Measurements from ENCODE around the gene ERCC1. TPM values are rescaled to one million over a fixed set of nuclear protein-coding genes. Genes with fewer than 3 reads are reported as not detected.
"Not testable (repeated sequence)": the region's sequence is repeated elsewhere in the genome, so short reads cannot be mapped to it uniquely, and the experiment has no call there.

Gene ERCC1
- total RNA-seq, 2 experiments from 2014 or later = 59.4 to 59.7 TPM

DNA sequence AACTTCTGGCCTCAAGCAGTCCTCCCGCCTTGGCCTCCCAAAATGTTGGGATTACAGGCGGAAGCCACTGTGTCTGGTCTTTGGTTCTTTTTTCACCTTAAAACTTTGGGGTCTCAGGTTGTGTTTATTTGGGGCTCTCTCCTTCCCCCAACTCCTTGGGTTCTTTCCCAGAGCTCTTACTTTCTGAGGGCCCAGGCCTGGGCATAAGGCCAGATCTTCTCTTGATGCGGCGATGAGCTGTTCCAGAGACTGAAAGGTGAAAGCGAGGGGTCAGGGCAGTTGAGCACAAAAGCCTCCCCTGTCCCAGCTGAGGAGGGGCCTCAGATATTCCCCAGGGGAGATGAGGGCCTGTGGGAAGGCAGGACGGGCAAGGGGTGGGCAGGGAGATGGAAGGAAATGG, 10.2 kb downstream of the ERCC1 start:
- intact Hi-C loops (cut with micrococcal nuclease) = no loop called here
- POLR2A ChIA-PET = no interaction called here
- no peak overlapping the region for H3K27ac Mint-ChIP-seq
- CTCF ChIA-PET = interaction anchor here (1.0 to 1.3 kb wide), 2 partner anchors 26 to 65 kb away, joined by 3 to 7 read pairs; no protein-coding TSS in a partner anchor
- H3K4me3 Mint-ChIP-seq = no peak overlapping the region
- H3K9me3 Mint-ChIP-seq = no peaks in the 10 kb centered on the region
- no peaks in the 10 kb centered on the region for H3K27me3 Mint-ChIP-seq
- H3K36me3 Mint-ChIP-seq = peaks cover 40% of the 10 kb centered on the region
- no peak for DNase-seq
- peaks cover 4% of the 10 kb centered on the region for H3K4me1 Mint-ChIP-seq (ENCODE audit: low read depth)

DNA sequence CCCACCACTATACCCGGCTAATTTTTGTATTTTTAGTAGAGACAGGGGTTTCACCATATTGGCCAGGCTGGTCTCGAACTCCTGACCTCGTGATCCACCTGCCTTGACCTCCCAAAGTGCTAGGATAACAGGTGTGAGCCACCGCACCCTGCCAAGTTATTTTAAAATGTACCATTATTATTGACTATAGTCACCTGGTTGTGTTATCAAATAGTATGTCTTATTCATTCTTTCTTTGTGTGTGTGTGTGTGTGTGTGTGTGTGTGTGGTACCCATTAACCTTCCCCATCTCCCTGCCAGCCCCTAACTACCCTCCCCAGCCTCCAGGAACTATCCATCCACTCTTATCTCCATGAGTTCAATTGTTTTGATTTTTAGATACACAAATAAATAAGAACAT, 13.4 kb downstream of the ERCC1 start:
- CTCF ChIA-PET = interaction anchor here (0.9 kb wide), 1 partner anchor 29 kb away, joined by 4 read pairs; no protein-coding TSS in a partner anchor
- POLR2A ChIA-PET; H3K9me3 Mint-ChIP-seq; intact Hi-C loops (cut with micrococcal nuclease); H3K4me3 Mint-ChIP-seq; H3K27ac Mint-ChIP-seq; DNase-seq; H3K27me3 Mint-ChIP-seq: not testable (repeated sequence)
- H3K4me1 Mint-ChIP-seq (ENCODE audit: low read depth) = peaks cover 21% of the 10 kb centered on the region
- H3K36me3 Mint-ChIP-seq = peaks cover 32% of the 10 kb centered on the region

DNA sequence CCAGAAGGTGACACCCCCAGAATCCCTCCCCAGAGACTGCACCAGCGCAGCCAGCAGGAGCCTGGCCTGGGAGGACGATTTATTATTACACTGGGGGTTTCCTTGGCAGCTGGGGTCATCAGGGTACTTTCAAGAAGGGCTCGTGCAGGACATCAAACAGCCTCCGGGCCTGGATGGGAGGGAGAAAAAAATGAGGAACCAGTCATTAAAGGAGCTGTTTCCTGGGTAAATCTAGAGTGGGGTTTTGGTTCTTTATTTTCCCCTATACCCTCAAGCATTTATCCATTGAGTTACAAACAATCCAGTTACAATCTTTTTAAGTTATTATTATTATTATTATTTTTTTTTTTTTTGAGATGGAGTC, 14.2 kb downstream of the ERCC1 start:
- no peak for DNase-seq
- POLR2A ChIA-PET = no interaction called here
- peaks cover 28% of the 10 kb centered on the region for H3K4me1 Mint-ChIP-seq (ENCODE audit: low read depth)

DNA sequence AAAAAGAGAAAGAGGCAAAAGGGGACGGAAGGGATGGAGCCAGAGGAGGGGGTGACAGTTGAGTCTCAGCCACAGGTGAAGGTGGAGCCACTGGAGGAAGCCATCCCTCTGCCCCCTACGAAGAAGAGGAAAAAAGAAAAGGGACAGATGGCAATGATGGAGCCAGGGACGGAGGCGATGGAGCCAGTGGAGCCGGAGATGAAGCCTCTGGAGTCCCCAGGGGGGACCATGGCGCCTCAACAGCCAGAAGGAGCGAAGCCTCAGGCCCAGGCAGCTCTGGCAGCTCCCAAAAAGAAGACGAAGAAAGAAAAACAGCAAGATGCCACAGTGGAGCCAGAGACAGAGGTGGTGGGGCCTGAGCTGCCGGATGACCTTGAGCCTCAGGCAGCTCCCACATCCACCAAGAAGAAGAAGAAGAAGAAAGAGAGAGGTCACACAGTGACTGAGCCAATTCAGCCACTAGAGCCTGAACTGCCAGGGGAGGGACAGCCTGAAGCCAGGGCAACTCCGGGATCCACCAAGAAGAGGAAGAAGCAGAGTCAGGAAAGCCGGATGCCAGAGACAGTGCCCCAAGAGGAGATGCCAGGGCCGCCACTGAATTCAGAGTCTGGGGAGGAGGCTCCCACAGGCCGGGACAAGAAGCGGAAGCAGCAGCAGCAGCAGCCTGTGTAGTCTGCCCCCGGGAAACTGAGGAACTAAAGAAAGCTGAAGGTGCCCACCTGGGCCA, 14.7 kb downstream of the ERCC1 start:
- Mint-ChIP-seq H3K4me1 (ENCODE audit: low read depth) (peaks cover 34% of the 10 kb centered on the region), H3K36me3 (peaks cover 25% of the 10 kb centered on the region), H3K27me3 (peaks cover 9% of the 10 kb centered on the region), H3K27ac (no peak overlapping the region), H3K4me3 (no peak overlapping the region), H3K9me3 (no peaks in the 10 kb centered on the region)
- POLR2A ChIA-PET = interaction anchor here (1.4 kb wide), 1 partner anchor 175 kb away, joined by 3 read pairs; no protein-coding TSS in a partner anchor
- no peak for DNase-seq
- intact Hi-C loops (cut with micrococcal nuclease) = no loop called here
- CTCF ChIA-PET = interaction anchor here (0.6 to 1.2 kb wide), 3 partner anchors 30 to 76 kb away, joined by 3 to 6 read pairs (median 4); no protein-coding TSS in a partner anchor

More for the DNA sequence above, 14.2 kb downstream of the ERCC1 start:
- no peak overlapping the region for H3K27ac Mint-ChIP-seq
- no peak overlapping the region for H3K4me3 Mint-ChIP-seq
- H3K9me3 Mint-ChIP-seq = no peaks in the 10 kb centered on the region
- CTCF ChIA-PET = interaction anchor here (0.6 to 1.2 kb wide), 3 partner anchors 30 to 76 kb away, joined by 3 to 6 read pairs (median 4); no protein-coding TSS in a partner anchor
- H3K27me3 Mint-ChIP-seq = peaks cover 4% of the 10 kb centered on the region
- H3K36me3 Mint-ChIP-seq = peaks cover 29% of the 10 kb centered on the region
- intact Hi-C loops (cut with micrococcal nuclease) = no loop called here

DNA sequence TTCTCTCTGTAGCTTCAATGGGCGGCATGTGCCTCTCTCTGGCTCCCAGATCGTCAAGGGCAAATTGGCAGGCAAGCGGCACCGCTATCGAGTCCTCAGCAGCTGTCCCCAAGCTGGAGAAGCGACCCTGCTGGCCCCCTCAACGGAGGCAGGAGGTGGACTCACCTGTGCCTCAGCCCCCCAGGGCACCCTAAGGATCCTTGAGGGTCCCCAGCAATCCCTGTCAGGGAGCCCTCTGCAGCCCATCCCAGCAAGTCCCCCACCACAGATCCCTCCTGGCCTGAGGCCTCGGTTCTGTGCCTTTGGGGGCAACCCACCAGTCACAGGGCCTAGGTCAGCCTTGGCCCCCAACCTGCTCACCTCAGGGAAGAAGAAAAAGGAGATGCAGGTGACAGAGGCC, 15.6 kb downstream of the ERCC1 start:
- H3K36me3 Mint-ChIP-seq = peaks cover 17% of the 10 kb centered on the region
- POLR2A ChIA-PET = interaction anchor here (1.4 kb wide), 1 partner anchor 176 kb away, joined by 3 read pairs; no protein-coding TSS in a partner anchor
- intact Hi-C loops (cut with micrococcal nuclease) = no loop called here
- no peak for DNase-seq
- peak overlapping the region; percentile 30 for H3K4me3 Mint-ChIP-seq
- CTCF ChIA-PET = interaction anchor here (1.0 to 1.2 kb wide), 2 partner anchors 71 to 150 kb away, joined by 3 to 7 read pairs; no protein-coding TSS in a partner anchor
- no peaks in the 10 kb centered on the region for H3K9me3 Mint-ChIP-seq
- H3K4me1 Mint-ChIP-seq (ENCODE audit: low read depth) = peaks cover 39% of the 10 kb centered on the region
- no peak overlapping the region for H3K27ac Mint-ChIP-seq
- peaks cover 18% of the 10 kb centered on the region for H3K27me3 Mint-ChIP-seq

DNA sequence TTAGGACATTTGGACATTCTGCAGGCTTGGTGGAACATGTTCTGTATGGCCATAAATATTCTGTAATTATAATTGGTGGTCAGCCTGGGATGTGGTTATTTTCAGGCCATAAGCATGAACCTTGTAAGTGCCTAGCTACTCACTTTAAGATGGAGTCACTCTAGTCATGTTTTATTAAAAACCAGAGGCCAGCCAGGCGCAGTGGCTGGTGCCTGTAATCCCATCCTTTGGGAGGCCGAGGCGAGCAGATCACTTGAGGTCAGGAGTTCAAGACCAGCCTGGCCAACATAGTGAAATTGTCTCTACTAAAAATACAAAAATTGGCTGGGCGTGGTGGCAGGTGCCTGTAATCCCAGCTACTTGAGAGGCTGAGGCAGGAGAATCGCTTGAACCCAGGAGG, 16.1 kb downstream of the ERCC1 start:
- peak overlapping the region; percentile 94 for H3K4me3 Mint-ChIP-seq
- peaks cover 39% of the 10 kb centered on the region for H3K4me1 Mint-ChIP-seq (ENCODE audit: low read depth)
- ChIA-PET CTCF (interaction anchor here (0.7 to 1.2 kb wide), 3 partner anchors 71 to 151 kb away, joined by 3 to 7 read pairs (median 3); no protein-coding TSS in a partner anchor), POLR2A (interaction anchor here (1.0 to 1.4 kb wide), 2 partner anchors 13 to 176 kb away, joined by 3 to 4 read pairs; no protein-coding TSS in a partner anchor)
- DNase-seq; H3K27ac Mint-ChIP-seq; H3K9me3 Mint-ChIP-seq; intact Hi-C loops (cut with micrococcal nuclease): not testable (repeated sequence)
- H3K36me3 Mint-ChIP-seq = peaks cover 14% of the 10 kb centered on the region
- H3K27me3 Mint-ChIP-seq = peaks cover 23% of the 10 kb centered on the region

DNA sequence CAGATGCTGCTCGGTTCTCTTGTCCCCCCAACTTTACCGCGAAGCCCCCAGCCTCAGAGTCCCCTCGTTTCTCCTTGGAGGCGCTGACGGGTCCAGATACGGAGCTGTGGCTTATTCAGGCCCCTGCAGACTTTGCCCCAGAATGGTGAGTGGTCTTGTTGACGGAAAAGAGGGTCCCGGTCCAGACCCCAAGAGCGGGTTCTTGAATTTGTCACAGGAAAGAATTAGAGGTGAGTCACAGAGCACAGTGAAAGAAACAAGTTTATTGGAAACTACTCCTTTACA, 16.7 kb downstream of the ERCC1 start:
- intact Hi-C loops (cut with micrococcal nuclease) = no loop called here
- peaks cover 26% of the 10 kb centered on the region for H3K27me3 Mint-ChIP-seq
- peak overlapping the region; percentile 19 for H3K27ac Mint-ChIP-seq
- H3K4me3 Mint-ChIP-seq = peak overlapping the region; percentile 94
- ChIA-PET POLR2A (interaction anchor here (1.0 kb wide), 1 partner anchor 13 kb away, joined by 4 read pairs; no protein-coding TSS in a partner anchor), CTCF (interaction anchor here (0.7 to 1.2 kb wide), 3 partner anchors 72 to 151 kb away, joined by 3 to 7 read pairs (median 3); no protein-coding TSS in a partner anchor)
- peaks cover 12% of the 10 kb centered on the region for H3K36me3 Mint-ChIP-seq
- DNase-seq = no peak
- H3K9me3 Mint-ChIP-seq = no peaks in the 10 kb centered on the region
- H3K4me1 Mint-ChIP-seq (ENCODE audit: low read depth) = peaks cover 39% of the 10 kb centered on the region

DNA sequence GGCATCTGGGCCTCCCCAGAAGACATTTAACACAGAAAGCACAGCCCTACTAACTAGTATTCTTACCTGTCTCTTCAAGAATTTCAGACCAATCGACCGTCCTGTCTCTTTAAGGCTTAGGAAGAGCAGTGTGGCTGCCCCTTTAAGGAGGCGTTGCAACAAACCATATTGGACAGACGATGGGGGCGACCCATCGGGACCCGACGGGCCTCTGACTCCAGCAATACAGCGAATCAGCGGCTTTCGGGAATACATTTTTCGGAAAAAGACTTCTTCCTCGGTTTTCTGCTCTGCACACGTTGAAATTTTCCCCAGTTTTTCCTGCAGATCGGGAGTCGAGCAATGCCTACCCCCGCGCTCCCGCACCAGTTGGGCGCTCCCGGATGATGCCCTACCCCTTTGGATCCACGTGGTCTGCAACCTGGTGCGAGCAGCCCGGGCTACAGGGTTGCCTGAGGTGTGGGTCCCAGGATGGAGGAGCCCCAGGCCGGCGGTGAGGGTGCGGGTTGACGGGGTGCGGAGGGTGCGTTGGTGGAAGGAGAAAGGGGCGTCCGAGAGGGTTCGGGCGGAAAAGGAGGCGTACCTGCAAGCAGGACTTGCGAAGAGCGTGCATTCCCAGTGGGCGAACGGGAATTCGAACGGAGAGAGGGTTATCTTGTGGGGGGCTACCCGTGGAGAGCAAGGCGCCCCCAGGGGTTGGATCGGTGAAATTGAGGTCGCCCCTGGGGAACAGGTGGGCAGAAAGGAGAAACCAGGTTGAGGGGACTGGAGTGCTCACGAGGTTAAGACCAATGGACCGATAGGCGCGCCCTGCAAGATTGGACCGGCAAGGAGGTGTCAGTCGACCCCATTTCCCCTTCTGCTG, 17.3 kb downstream of the ERCC1 start, which contains the start of gene POLR1G:
Gene POLR1G, plus strand, starts transcription at position 419 of the 865 bp plus-strand sequence. Its CDS starts 53 bp downstream, at position 472.
- peak within 1 kb of the TSS; percentile 84 for H3K27ac Mint-ChIP-seq
- H3K9me3 Mint-ChIP-seq = no peaks in the 10 kb centered on the region
- intact Hi-C loops (cut with micrococcal nuclease) = loop anchor here (1.0 kb wide), 1 partner anchor 17 kb away; the partner anchor contains the start of gene ERCC1
- peaks cover 39% of the 10 kb centered on the region for H3K4me1 Mint-ChIP-seq (ENCODE audit: low read depth)
- DNase-seq = peak; percentile 83
- H3K36me3 Mint-ChIP-seq = peaks cover 12% of the 10 kb centered on the region
- ChIA-PET POLR2A (interaction anchor here (0.7 to 1.0 kb wide), 5 partner anchors 8 to 72 kb away, joined by 3 to 4 read pairs (median 3); partner anchors contain the start of gene FOSB), CTCF (interaction anchor here (0.7 to 1.2 kb wide), 2 partner anchors 72 to 79 kb away, joined by 3 to 7 read pairs; no protein-coding TSS in a partner anchor)
- H3K27me3 Mint-ChIP-seq = peaks cover 26% of the 10 kb centered on the region
- peak within 1 kb of the TSS; percentile 94 for H3K4me3 Mint-ChIP-seq

DNA sequence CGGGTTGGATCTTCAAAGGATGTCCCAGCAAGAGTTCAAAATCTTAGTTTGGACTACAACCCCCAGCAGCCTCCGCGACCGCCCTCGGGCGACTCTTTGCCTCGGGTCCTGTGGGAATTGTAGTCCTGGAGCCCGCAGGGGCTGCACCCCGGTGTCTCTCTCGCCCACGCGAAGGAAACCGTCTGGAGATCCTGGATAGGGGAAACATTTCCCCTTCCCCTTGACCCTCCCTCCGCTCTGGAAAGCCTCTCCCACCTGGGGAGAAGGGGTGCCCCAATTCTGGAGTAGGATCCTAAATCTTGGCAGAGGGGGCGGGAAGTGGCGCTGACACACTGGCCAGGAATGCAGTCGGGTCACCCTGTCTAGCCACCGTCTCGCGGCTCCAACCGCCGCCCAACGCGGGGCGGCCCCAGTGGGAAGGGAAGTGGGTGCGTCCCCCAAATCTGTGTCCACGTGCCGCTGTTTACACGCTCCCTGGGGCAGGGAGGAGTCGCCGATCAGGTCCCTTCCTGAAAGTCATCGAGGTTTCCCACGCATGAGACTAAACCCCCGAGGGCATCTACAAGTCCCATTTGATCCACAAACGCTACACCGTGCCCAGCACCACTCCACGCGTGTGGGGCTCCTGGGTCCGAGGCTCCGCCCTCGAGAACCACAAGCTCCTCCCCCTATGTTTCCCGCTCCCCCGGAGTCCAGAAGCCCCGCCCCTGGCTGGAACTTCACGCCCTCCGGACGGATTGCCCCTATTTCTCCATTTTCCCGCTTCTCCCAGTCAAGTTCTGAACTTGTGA, 18.1 kb downstream of the ERCC1 start:
- ChIA-PET POLR2A (interaction anchor here (0.7 to 1.0 kb wide), 4 partner anchors 9 to 73 kb away, joined by 3 to 4 read pairs (median 3); partner anchors contain the start of gene FOSB), CTCF (interaction anchor here (0.6 to 4.2 kb wide), 3 partner anchors 73 to 100 kb away, joined by 3 to 36 read pairs (median 3); no protein-coding TSS in a partner anchor)
- Mint-ChIP-seq H3K4me3 (peak overlapping the region; percentile 94), H3K27me3 (peaks cover 26% of the 10 kb centered on the region), H3K36me3 (peaks cover 11% of the 10 kb centered on the region), H3K4me1 (ENCODE audit: low read depth) (peaks cover 39% of the 10 kb centered on the region), H3K9me3 (no peaks in the 10 kb centered on the region), H3K27ac (peak overlapping the region; percentile 84)
- intact Hi-C loops (cut with micrococcal nuclease) = loop anchor here (1.0 kb wide), 3 partner anchors 18 to 73 kb away; partner anchors contain the start of genes ERCC1 and ERCC2
- peak; percentile 89 for DNase-seq

DNA sequence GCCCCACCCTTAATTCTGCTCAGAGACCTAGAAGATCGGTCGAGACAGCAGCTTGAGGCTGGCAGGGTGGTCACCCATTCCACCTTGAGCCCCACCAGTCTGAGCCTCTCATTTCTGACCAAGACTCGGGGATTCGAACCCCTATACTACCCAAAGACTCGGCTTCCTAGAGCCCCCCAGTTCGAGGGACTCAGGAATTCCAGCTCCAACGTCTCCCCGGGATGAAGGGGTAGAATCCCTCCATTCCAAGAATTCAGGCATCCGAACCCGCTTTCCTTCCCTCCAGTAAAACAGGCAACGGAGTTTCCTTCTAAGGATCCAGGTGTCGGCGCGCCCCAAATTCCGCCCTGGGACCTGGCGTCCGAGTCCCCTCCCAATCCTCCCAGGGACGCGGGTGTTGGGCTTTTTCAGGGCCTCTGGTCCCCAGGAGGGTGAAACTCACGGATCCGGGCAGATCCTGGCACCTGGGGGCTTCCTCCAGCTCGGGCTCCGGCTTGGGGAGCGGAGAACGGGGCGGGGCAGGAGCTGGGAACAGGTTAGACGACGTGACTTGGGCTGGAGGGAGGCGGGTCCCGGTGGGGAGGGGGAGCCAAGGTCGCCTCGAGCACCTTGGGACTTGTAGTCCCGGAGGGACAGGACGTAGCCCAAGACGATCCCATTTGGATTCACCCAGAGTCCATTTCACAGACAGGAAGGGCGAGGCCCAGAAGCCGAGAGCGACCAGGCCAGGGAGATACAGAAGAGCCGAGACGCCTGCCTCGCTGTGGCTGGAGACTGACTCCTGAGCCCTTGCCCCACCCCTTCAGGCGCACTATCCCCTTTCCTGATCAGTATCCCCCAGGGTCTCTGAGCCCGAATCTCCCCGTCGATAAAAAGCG, 18.9 kb downstream of the ERCC1 start, which contains the start of gene PPP1R13L:
Gene PPP1R13L, minus strand, starts transcription at position 513 of the 878 bp plus-strand sequence. CDS start 6,751 bp downstream, outside the sequence.
- intact Hi-C loops (cut with micrococcal nuclease) = loop anchor here (1.0 kb wide), 2 partner anchors 34 to 74 kb away; partner anchors contain the start of gene ERCC2
- peaks cover 9% of the 10 kb centered on the region for H3K36me3 Mint-ChIP-seq
- peak within 1 kb of the TSS; percentile 84 for H3K27ac Mint-ChIP-seq
- H3K9me3 Mint-ChIP-seq = no peaks in the 10 kb centered on the region
- H3K4me3 Mint-ChIP-seq = peak within 1 kb of the TSS; percentile 94
- peaks cover 32% of the 10 kb centered on the region for H3K27me3 Mint-ChIP-seq
- peak; percentile 78 for DNase-seq
- POLR2A ChIA-PET = interaction anchor here (1.2 kb wide), 1 partner anchor 63 kb away, joined by 4 read pairs; the partner anchor contains the start of gene FOSB
- CTCF ChIA-PET = interaction anchor here (0.7 to 4.2 kb wide), 8 partner anchors 11 to 81 kb away, joined by 3 to 36 read pairs (median 4); no protein-coding TSS in a partner anchor
- peaks cover 39% of the 10 kb centered on the region for H3K4me1 Mint-ChIP-seq (ENCODE audit: low read depth)

Measured in activated CD4-positive, alpha-beta memory T cell treated with anti-CD3 and anti-CD28 coated beads for 36 hours (primary cell).